HG02852 (cell line): Measurements from ENCODE around the gene KCTD4.
"Not testable (repeated sequence)": the region's sequence is repeated elsewhere in the genome, so short reads cannot be mapped to it uniquely, and the experiment has no call there.

Experiments
- ATAC-seq: cut with Tn5 transposase; IDR thresholded peaks from one replicate; pipeline ENCODE4 v1.9.1; 2021; ENCODE audit warnings: mild to moderate bottlenecking, moderate library complexity; ENCODE audit not compliant: unreplicated experiment

The KCTD4 gene

DNA sequence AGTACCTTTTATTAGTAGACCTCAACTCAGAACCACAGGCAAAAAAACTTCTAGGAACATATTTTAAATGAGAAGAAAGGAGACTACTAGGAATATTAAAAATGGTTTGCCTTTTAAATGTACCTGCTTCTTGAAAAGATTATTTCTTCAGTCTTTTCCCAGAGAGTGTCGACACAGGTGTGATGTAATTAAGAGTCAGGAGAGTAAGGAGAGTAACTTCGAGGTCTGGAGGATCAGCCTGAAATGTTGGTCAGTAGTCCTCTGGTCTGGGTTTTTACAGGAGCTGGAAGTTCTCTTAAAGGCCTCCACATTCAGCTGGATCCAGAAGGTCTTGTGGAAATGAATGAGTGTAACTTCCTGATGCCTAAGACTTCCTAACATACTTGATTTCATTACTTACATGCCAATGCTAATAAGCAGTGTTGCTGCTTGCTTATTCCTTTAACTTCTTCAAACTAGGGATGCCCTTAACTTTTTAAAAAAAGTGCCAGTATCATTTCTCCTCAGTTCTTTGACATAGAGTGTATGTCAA, at the start of gene KCTD4:
TSS of gene KCTD4 (minus strand) at position 345 of the 532 bp plus-strand sequence. CDS start 6,478 bp downstream, outside the sequence.
- no peak for ATAC-seq

DNA sequence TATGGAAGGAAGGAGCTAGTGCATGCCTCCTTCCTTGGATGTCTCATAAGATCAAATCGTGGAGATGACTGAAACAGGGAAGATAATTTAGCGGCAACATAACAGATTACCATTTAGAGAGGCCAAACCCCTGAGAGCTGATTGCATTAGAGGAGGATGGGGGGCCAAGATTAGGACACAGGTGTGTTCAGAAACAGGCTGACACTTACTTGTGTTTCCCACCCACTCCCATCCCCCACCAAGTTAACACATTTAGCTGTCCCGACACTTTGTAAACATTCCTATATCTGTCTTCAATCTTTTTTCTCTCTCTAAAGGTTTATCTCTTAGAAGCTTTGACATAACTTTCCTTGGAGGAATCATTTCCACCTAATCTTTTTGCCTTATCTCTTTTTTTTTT, 48.8 kb upstream of the KCTD4 start:
- no peak for ATAC-seq

DNA sequence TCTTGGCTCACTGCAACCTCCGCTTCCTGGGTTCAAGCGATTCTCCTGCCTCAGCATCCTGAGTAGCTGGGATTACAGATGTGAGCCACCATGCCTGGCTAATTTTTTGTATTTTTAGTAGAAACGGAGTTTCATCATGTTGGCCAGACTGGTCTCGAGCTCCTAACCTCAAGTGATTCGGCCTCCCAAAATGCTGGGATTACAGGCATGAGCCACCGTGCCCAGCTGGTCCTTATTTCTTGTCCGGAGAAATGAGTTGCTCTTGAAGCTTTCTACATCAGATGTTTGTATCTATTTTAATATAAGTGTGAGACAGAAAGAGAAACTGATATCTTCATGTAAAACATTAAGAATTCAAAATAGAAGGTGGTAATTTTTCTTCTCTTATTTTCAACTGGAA, 43.9 kb upstream of the KCTD4 start:
- ATAC-seq: not testable (repeated sequence)

DNA sequence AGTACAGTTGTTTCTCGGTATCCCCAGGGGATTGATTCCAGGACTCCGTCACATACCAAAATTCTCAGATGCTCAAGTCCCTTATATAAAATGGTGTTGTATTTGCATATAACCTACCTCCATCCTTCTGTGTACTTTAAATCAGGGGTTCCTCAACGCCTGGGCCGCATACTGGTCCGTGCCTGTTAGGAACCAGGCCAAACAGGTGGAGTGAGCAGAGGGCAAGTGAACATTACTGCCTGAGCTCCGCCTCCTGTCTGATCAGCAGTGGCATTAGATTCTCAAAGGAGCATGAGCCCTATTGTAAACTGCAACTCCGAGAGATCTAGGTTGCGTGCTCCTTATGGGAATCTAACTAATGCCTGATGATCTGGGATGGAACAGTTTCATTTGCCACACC, 42.2 kb upstream of the KCTD4 start:
- no peak for ATAC-seq

DNA sequence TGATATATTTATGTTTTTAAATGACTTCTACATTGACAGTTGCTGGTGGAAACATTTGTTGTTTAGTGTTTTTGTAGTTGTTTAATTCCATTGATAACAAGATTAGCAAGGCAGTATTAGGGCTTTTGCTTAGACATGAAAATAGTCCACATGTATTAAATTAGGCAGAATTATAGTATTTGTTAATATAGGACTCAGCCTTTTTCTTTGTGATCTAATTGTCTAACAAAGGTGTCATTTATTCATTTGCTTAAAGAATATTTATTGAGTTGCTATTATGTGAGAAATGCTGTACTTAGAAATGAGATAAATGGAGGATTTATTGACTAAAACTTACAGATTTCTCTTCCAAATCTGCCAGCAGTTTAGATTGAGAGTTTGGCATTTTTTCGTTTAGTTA, 41.7 kb upstream of the KCTD4 start:
- no peak for ATAC-seq

DNA sequence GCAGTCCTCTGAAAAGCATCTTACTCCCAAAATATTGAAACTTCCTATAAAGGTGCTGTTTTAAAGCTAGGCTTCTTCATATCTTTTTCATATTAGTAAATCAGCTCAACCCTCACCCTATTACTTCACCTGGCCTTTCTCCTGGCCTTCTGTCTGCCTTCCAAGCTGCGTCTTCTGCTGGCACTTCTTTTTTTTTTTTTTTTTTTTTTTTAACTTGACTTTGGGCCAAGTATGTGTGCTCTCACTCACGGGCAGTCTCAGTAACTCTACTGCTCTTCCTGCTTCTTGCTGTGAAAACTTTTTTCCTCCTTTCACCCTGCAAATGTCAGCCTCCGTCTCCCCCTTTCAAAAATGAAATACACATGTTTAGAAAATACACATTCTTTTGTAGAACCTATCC, 41.2 kb upstream of the KCTD4 start:
- ATAC-seq: no peak

DNA sequence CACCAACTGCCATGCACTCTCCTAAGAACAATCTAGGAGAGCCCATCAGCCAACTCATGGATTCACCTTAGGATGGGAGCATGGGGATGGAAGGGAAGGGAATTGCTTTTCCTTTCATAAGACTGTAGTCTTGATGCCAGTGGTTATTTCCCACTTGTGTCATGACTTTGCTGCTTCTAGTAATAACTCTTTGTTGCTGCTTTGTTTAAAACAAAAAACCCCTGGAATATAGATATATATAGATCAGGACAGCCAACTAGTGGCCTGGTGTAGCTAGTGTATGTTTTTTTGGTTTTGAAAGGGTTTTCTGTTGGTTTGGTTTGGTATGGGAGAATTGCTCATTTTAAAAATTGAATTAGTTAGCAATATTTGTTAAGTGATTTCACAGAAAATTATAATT, 39.3 kb upstream of the KCTD4 start:
- no peak for ATAC-seq

DNA sequence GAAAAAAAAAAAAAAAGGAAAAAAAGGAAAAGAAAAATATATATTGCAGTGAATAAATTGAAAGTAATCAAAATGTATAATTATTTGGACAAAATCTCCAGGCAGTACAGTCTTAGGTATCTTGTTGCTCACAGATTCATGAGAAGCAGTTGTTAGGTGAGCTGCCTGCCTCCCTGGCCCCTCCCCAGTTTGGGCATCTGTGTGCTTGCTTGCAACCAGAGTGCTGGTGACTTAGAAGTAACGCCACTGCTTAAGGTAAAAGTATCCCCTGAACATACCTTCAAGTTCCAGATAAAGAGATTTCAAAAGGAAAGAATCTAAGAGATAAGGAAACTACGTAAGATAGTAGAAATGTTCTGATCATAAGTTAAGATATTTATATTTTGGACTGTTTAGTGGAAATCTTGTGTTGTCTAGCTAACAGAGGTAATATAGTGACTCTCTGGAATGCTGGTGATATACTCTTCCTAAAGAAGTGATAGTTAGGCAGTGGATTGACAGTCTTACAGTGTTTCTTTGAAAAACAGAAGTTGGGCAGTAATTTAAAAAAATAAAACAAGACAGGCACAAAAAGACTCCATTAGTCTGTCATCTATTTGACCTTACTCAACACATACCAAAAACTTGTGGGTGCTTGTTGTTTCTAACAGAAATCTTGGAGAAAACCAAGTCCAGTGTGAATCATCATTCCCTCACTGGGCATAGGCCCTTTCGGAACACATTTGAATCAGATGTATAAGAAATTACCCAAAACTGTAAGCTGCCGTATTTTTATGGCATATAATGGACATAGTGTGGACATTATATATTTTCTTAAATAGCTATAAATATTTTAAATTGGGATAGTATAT, 38.3 kb upstream of the KCTD4 start:
- ATAC-seq: no peak

DNA sequence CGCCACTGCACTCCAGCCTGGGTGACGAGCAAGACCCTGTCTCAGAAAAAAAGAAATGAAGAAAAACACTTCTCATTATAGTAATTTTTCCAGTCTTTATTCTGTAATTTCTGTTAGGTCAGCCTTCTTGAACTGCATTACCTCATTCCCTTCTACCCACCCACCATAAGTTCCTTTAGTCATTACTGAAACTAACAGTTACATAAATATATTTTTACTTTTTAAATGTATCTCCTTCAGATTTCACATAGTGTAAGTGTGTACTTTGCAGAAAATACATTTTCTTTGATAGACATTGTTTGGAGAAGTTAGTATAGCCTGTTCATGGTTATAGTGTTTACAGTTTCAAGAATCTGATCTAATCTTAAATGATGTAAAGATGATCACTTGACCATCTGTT, 31.7 kb upstream of the KCTD4 start:
- ATAC-seq: no peak

DNA sequence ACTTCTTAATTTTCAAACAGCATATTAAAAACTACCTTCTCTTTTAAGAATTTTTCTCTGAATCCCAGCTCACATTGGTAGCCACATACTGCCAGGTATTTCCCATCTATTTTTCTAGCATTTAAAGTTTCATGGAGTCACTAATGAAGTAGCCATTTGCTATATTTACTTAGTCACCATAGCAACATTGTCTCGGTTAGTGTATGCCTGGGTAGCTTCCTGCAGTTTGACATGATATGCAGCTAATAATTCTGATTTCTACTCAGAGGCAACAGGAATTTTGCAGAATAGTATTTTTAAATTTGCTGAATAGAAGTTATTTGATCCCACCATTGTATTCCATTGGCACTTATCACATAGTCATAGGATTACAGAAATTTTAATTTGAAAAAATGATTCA, 30.9 kb upstream of the KCTD4 start:
- no peak for ATAC-seq

DNA sequence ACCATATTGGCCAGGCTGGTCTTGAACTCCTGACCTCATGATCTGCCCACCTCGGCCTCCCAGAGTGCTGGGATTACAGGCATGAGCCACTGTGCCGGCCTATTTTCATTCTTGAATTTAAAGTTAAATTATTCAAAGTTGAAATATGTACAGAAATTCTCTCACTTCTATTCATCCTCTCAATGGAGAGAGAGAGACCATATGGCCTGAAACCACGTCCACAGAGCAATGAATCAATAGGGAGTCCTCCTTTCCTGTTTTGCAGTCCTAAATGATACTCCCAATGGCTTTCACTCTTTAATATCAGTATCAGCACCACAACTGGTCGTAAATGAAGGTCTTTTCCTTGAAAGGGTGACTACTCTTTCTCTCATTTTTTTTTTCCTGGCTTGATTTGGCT, 30.5 kb upstream of the KCTD4 start:
- ATAC-seq: no peak

DNA sequence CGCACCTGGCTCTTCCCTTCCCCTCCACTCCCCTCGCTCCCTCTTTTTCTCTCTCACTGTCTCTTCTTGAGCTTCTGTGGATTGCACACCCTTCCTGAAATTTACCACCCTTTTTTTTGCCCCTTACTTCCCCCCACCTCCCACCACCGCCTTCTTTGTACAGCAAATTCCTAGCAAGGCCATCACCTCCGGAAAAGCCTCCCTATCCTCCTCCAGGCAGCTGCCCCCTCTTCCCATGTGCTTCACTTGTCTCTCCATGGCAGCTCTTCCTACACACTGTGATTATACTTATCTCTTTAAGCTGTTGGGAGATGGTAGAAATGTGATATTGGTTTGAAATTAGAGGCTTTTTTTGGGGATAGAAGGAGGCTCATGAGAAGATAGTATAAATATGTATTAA, 28.3 kb upstream of the KCTD4 start:
- no peak for ATAC-seq

DNA sequence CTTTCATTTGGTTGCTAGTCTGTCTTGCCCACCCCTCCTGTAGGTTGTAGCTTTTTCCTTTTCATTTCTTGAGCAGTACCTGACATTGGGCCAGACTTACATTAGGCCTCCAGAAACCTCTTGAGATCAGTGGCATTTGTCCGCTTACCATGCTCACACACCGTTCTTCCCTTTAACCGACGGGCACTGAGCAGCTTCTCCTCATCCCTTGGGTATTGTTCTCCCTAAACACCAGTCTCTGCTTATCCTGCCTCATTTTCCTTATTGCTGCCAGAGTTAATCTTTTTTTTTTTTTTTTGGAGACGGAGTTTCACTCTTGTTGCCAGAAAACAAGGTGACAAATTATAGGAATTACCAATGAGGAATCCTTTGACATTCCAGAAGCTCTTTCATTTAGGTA, 27.2 kb upstream of the KCTD4 start:
- no peak for ATAC-seq

DNA sequence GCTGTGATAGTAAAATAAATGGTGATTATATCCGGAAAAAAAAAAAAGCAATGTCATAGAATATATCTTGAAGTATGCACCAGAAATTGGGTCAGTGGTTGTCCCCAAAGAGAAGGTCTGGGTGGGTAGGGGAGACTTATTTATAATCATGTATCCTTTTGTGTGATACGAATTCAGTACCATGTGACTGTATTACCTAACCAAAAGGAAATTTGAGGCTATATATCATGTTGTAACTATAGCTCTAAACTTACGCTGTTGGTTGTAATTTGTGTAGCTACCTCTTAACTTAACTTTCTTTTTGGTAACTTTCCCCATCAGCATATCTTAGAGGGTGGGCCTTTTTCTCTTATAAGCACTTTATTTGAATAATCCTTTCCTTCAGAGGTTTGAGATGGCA, 25.2 kb upstream of the KCTD4 start:
- ATAC-seq: no peak

DNA sequence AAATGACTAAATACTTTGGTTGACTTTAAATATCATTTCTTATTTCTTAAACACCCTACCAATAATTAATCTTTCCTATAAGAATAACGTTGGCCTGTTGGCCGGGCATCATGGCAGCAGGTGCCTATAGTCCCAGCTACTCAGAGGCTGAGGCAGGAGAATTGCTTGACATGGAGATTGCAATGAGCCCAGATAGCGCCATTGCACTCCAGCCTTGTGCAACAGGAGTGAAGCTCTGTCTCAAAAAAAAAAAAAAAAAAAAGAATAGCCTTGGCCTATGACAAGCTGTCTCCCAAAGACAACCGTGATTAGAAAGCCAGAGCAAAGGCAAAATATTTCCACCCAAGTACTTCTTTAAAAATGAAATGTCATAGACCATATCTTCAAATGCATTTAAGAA, 24.5 kb upstream of the KCTD4 start:
- ATAC-seq: no peak

DNA sequence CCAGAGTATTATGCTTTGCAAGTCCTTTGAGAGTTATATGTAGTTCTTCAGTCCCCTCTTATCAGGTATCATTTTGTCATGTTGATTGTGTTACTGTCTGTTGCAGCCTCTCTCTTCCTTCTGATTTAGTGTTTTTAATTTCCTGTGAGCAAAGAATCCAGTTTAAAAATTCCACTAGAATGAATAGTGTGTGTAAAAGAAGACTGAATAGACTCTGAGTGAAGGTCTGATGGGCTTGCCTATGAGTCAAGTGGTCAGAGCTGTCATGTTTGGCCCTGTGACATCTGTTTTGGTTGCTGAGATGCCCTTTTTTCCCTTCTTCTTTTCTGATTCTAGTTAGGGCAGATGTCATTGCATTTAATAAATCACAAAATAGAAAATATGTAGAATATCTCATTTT, 23.3 kb upstream of the KCTD4 start:
- ATAC-seq: no peak

DNA sequence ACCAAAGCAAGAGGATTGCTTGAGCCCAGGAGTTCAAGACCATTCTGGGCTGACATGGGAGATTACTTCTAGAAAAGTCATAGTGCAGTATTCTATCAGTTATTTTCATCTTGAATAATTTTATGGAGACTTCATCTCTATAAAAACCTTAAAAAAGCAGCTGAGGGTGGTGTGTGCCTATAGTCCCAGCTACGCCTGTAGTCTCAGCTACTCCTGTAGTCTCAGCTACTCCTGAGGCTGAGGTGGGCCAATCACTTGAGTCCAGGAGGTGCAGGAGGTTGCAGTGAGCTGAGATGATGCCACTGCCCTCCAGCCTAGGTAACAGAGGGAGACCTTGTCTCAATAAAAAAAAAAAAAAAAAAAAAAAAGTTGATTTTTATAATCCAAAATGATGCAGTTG, 22.1 kb upstream of the KCTD4 start:
- ATAC-seq: no peak

DNA sequence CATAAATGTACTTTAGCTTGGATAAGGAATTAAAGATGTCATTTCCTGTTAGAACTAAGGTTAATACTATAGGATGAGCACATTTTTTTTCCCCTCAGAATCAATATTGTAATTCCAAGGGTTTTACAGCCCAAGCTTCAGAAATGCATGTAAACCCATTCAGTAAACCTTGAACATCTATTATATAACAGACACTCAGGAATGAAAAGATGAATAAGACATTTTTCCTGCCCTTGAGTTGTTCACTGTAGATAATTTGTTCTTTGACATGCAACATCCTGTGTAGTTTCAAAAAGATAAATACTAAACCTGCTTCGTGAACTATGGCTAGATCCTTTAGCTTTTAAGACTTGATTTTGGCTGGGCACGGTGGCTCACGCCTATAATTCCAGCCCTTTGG, 21.7 kb upstream of the KCTD4 start:
- no peak for ATAC-seq

DNA sequence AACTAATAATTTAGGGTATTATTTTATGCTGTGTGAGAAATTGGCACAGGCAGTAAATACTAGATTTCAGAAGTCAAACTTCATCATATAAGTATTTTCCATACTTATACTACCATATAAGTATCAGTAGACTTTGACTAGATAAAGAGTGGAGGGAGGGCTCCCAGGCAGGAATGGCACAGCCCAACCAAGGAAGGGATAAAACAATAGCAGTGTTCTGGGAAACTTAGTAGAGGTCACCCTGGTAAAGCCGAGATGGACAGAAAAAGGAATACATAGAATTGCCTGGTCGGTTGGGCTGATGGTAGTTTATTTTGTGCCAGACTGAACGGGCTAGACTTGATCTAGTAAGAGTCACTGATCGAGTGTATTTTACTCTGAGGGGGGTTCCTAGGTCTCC, 19.6 kb upstream of the KCTD4 start:
- ATAC-seq: no peak

DNA sequence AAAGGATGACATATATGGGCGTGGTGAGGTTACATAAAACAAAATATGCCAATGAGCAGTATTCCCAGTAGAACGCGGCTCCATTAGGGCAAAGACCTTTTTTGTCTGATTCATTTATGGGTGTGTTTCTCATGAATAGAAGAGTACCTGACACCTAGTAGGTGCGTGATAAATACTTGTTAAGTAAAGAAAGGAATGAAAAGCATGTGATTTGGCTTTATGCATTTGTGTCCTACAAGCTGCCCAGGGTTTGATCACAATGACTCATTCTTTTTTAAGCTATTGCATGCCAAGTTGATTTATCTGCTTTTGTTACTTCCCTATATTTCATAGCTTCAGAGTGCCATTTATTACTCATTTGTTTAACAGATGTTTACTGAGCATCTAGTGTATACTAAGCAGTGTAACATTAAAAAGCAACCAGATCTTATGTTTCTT, 19.1 kb upstream of the KCTD4 start:
- ATAC-seq: no peak

DNA sequence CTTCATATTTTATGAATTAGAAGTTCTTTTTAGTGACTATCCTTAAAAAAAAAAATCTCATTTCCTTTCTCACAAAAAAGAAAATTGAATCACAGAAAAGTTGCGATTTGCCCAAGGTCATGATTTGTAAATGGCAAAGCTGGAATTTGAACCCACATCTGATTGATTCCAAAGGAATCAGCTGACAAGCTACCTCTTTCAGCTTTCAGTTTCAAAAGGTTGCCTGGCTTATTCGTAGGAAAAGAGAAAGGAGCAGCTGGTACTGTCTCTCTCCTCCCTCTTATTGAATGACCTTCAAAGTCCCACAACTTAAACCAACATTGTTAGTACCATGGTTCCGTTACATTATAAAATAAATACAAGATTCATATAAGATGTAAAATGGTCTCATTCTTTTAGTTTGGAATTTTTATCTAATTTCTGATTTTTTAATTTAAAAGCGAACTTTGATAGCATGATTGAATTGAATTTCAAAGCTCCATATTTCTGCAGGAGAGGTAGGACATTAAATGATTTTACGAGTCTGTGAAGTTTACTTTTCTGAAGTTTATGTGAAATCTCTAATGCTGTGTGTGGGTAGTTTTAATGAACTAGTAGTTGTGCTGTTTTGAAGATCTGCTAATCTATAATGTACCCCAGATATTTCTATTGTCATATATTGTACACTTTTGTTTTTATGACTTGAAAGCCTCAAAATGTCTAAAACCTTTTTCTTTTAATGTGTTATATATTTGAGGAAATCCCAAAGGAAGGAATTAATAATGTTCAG, 18.5 kb upstream of the KCTD4 start:
- no peak for ATAC-seq

DNA sequence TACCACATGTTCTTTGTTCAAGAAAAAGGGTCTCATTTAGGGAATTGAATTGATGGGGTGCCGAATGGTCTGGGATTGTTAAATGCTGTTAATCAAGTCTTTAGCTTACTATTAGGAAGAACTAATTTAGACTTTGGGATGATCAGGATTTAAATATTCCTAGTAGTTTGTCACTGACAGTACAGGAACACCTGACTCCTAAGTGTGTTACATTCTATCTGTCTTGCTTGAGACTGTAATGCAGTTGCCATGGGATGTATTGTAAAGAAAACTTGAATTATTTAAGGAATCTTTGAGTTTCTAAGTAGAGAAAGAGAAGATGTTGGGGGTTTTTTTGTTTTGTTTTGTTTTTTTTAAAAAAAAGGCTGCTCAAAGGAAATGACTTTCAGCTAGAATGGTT, 17.8 kb upstream of the KCTD4 start:
- ATAC-seq: no peak
